Measurements from ENCODE around the gene NDUFS7.

The NDUFS7 gene

GRCh38 chr19:1366296-1366695 lies 17.4 kb upstream of the NDUFS7 start:
- no peak overlapping the region for H3K27ac ChIP-seq
- no peak for TF ChIP-seq CTCF (IDR thresholded peaks at IDR 0.05)
- no peak for TF ChIP-seq ZFX (IDR thresholded peaks at IDR 0.05; ENCODE audit: borderline replicate concordance)

DNA sequence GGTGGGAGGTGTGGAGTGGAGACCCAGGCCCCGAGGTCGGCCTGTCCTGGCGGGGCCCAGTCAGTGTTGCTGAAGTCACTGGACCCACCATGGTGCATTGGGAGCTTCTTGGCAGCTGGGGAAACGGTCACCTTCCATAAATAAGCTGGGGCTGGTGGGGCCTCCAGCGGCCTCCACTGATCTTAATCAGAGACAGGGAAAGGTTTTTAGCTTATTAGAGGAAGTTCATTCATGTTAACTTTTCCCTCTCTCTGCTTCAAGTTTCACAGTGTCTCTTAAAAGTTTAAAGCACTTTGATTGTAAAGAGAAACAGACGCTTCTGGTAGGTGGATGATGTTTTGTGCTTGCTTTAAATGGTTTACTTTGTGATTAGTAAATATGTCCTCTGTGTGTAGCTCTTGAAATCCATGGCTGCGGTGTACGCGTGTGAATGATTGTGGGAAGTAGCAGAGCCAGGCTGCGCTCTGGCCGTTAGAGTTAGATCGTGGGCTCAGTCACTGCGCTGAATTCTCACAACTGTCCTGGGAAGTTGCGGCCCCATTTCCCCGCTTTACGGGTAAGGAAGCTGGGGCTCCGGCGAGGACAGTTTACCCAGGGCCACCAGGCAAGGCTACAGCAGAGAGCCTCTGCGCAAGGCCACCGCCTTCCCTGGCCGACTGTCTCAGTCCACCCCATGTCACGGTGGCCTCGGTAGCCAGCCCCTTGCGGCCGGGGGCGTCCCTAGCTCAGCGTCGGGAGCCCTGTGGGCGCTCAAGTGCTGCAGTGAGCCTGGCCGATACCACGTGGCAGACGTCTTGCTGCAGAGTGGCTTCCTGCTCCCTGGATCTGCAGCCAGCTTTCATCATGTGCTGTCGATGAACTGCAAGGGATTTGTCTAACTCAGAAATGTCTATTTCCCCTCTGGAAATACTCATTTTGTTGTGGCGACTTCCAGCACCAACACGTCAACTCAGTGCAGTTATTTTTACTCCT lies 16.5 kb upstream of the NDUFS7 start:
- no peak for TF ChIP-seq CTCF (IDR thresholded peaks at IDR 0.05)
- TF ChIP-seq ZFX (IDR thresholded peaks at IDR 0.05; ENCODE audit: borderline replicate concordance) = no peak
- H3K27ac ChIP-seq = no peak overlapping the region

DNA sequence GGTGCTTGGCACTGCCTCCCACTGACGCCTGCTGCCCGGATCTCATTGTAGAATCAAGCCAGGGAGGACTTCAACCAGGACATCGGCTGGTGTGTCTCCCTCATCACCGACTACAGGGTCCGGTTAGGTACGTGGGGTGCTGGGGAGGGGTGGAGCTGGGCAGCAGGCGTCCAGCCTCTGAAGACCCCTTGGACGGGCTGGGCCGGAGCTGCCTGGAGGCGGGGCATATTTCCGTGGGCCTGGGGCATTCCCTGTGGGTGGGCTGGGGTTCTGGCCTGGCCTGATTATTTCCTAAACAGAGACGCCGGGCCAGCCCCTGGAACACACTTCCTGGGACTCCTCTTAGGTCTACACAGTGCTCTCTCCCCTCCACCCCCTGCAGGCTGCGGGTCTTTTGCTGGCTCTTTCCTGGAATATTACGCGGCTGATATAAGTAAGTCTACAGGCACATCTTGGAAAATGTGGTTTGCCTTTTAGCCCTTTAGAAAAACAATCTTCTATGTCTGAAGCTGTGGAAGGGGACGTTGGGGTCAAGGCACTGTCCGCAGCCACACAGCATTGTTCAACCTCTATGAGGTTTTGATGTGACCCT lies 14.4 kb upstream of the NDUFS7 start:
- H3K27ac ChIP-seq = no peak overlapping the region
- no peak for TF ChIP-seq ZFX (IDR thresholded peaks at IDR 0.05; ENCODE audit: borderline replicate concordance)
- TF ChIP-seq CTCF (IDR thresholded peaks at IDR 0.05) = no peak

GRCh38 chr19:1370579-1371361 lies 12.9 kb upstream of the NDUFS7 start:
- H3K27ac ChIP-seq = no peak overlapping the region
- TF ChIP-seq ZFX (IDR thresholded peaks at IDR 0.05; ENCODE audit: borderline replicate concordance) = no peak
- no peak for TF ChIP-seq CTCF (IDR thresholded peaks at IDR 0.05)

DNA sequence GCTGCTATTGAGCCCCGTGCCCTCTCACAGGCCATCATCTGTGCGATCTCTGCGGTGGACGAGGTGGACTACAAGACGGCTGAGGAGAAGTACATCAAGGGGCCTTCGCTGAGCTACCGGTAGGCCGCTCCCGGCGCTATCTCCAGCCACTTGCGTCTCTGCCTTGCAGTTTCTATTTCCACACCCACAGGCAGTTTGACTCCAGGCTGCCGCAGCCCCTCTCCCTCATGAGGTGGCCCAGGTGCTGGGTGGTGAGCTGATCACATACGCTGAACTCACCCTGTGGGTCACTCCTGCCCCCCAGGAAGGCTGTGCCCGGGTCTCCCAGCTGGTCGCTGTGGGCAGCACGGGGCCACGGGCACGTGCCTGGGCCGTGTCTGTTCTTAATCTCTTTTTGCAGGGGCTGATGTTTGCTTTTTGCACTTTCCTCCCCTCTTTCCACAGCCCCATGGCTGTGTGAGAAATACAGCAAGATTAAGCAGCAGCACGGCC lies 10.6 kb upstream of the NDUFS7 start:
- TF ChIP-seq CTCF (IDR thresholded peaks at IDR 0.05) (no peak), ZFX (IDR thresholded peaks at IDR 0.05; ENCODE audit: borderline replicate concordance) (no peak)
- H3K27ac ChIP-seq = no peak overlapping the region

- TF ChIP-seq ZFX (IDR thresholded peaks at IDR 0.05; ENCODE audit: borderline replicate concordance) (no peak), CTCF (IDR thresholded peaks at IDR 0.05) (no peak)
- no peak overlapping the region for H3K27ac ChIP-seq
Measured at GRCh38 chr19:1373534-1374249, 10.0 kb upstream of the NDUFS7 start.

Data from 22Rv1 (cell line).